Endothelial cell of umbilical vein (primary cell): Measurements from ENCODE around the gene PADI1. TPM values are rescaled to one million over a fixed set of nuclear protein-coding genes. Genes with fewer than 3 reads are reported as not detected.

Experiments used
- BruUV-seq: library from RNA; stranded (reverse); fragments of 400-500 nt; replicated peaks from 2 replicates; lab custom pipeline; 2021; lab: Mats Ljungman, UMichigan
- CTCF ChIA-PET: fragments of 300-600, 350-600 bp; sonication (Branson Sonifier 250); formaldehyde crosslinking; loops from one replicate; lab custom pipeline; 2021; ENCODE audit warnings: antibody characterized with exemption, inconsistent platforms; lab: Charles Lee
- POLR2A ChIA-PET: fragments of 300-600, 350-600 bp; sonication (Branson Sonifier 250); formaldehyde crosslinking; loops from one replicate; lab custom pipeline; 2021; ENCODE audit warnings: antibody characterized with exemption, inconsistent platforms; lab: Charles Lee
- DNase-seq: peaks from one replicate; pipeline ENCODE4 v3.0.0-alpha.2; 2011; ENCODE audit warnings: low read depth, low spot score
- FAIRE-seq: peaks from 2 replicates; lab custom pipeline; 2011; peaks lifted over from hg19 to GRCh38; lab: Jason Lieb, UNC
- H2AFZ ChIP-seq: 2 replicates; pipeline ENCODE4 v1.6.0; 2012; ENCODE audit warnings: low read depth, low read length, control low read depth, inconsistent platforms
- H3K27ac ChIP-seq: 2 replicates; pipeline ENCODE4 v1.5.1; 2011; ENCODE audit warnings: low read depth, mild to moderate bottlenecking, control low read depth, low read length, moderate library complexity; ENCODE audit not compliant: insufficient read depth
- H3K27me3 ChIP-seq, 2 experiments: 2 replicates each; pipeline versions ENCODE4 v1.6.0 to v1.6.1; 2011; ENCODE audit warnings: low read length in 2 of 2, mixed read lengths in 1 of 2; ENCODE audit not compliant: control insufficient read depth in 2 of 2, insufficient read depth in 2 of 2
- H3K36me3 ChIP-seq, 2 experiments: 2 replicates in 1 of 2; 3 replicates in 1 of 2; pipeline ENCODE4 v1.5.1; 2011; ENCODE audit warnings: low read length in 2 of 2, mild to moderate bottlenecking in 1 of 2, moderate library complexity in 1 of 2; ENCODE audit not compliant: control insufficient read depth in 2 of 2, insufficient read depth in 2 of 2; ENCODE audit errors: extremely low read depth in 1 of 2
- H3K4me1 ChIP-seq: 3 replicates; pipeline ENCODE4 v1.5.1; 2011; ENCODE audit warnings: mild to moderate bottlenecking, low read length; ENCODE audit not compliant: control insufficient read depth, insufficient read depth; ENCODE audit errors: extremely low read depth
- H3K4me2 ChIP-seq: 2 replicates; pipeline ENCODE4 v1.6.1; 2011; ENCODE audit warnings: low read length, control low read depth, mixed read lengths; ENCODE audit not compliant: insufficient read depth
- H3K4me3 ChIP-seq, 3 experiments: fragments of 200-600 bp in 1 of 3; sonication (generic), shearing (Covaris generic) in 1 of 3; replicated peaks in 1 of 3; 2 replicates each; pipeline ENCODE4 v1.5.1; 2011 to 2016; ENCODE audit warnings: control low read depth in 3 of 3, low read length in 3 of 3, mild to moderate bottlenecking in 2 of 3, inconsistent platforms in 1 of 3, low read depth in 1 of 3, moderate library complexity in 1 of 3; ENCODE audit not compliant: insufficient read depth in 1 of 3
- H3K79me2 ChIP-seq: 2 replicates; pipeline ENCODE4 v1.6.0; 2012; ENCODE audit warnings: low read length, inconsistent platforms; ENCODE audit not compliant: control insufficient read depth, insufficient read depth
- H3K9ac ChIP-seq: replicated peaks from 2 replicates; pipeline ENCODE3; 2011; ENCODE audit warnings: low read length, control low read depth; ENCODE audit not compliant: insufficient read depth; ENCODE audit errors: extremely low read depth
- H3K9me1 ChIP-seq: replicated peaks from 3 replicates; pipeline ENCODE4 v1.6.0; 2011; ENCODE audit warnings: mild to moderate bottlenecking, low read length; ENCODE audit not compliant: control insufficient read depth, insufficient read depth; ENCODE audit errors: extremely low read depth
- H3K9me3 ChIP-seq: replicated peaks from 2 replicates; pipeline ENCODE4 v1.5.1; 2012; ENCODE audit warnings: low read length, inconsistent platforms; ENCODE audit not compliant: control insufficient read depth, insufficient read depth
- H4K20me1 ChIP-seq: replicated peaks from 2 replicates; pipeline ENCODE3; 2011; ENCODE audit warnings: mild to moderate bottlenecking, low read length; ENCODE audit not compliant: control insufficient read depth, insufficient read depth; ENCODE audit errors: extremely low read depth
- EZH2 ChIP-seq: IDR thresholded peaks from 2 replicates; pipeline ENCODE4 v1.6.1; 2012; ENCODE audit warnings: borderline replicate concordance, low read depth, mild to moderate bottlenecking, moderate library complexity, low read length, inconsistent platforms; ENCODE audit not compliant: severe bottlenecking
- FOS ChIP-seq: IDR thresholded peaks from 2 replicates; pipeline ENCODE4 v1.6.1; 2011; ENCODE audit warnings: mild to moderate bottlenecking, low read length, moderate library complexity, borderline replicate concordance; ENCODE audit not compliant: insufficient read depth
- GATA2 ChIP-seq: IDR thresholded peaks from 2 replicates; pipeline ENCODE4 v1.7.0; 2011; ENCODE audit warnings: low read depth, mild to moderate bottlenecking, moderate library complexity, mixed read lengths, low read length; ENCODE audit not compliant: insufficient read length, insufficient read depth
- JUN ChIP-seq: IDR thresholded peaks from 2 replicates; pipeline ENCODE4 v1.6.1; 2011; ENCODE audit warnings: borderline replicate concordance, low read depth; ENCODE audit not compliant: insufficient read length, insufficient read depth
- MYC ChIP-seq: IDR thresholded peaks from one replicate; pipeline ENCODE4 v1.6.1; 2011; ENCODE audit warnings: mild to moderate bottlenecking, low read depth, low read length
- POLR2A ChIP-seq: IDR thresholded peaks from 2 replicates; pipeline ENCODE4 v1.6.1; 2012; ENCODE audit warnings: low read depth, mild to moderate bottlenecking, control low read depth, low read length
- POLR2AphosphoS5 ChIP-seq: IDR thresholded peaks from 2 replicates; pipeline ENCODE4 v1.6.1; 2012; ENCODE audit warnings: low read depth, mild to moderate bottlenecking, control low read depth, low read length, moderate library complexity; ENCODE audit not compliant: insufficient read depth
- dilution Hi-C: fragments of 300-500 bp; cut with MboI; formaldehyde crosslinking; loops from one replicate; pipeline ENCODE4 v1.15.0; 2019; ENCODE audit warnings: low sequenced_read_pairs; ENCODE audit not compliant: extremely low pct_ligation_motif_present
- intact Hi-C: fragments of 100-400 bp; cut with micrococcal nuclease; formaldehyde crosslinking; loops from one replicate; pipeline ENCODE4 v1.10.0; 2022
- polyA plus RNA-seq, 4 experiments: library from polyadenylated mRNA; depleted of rRNA in 3 of 4; stranded (reverse) in 3 of 4; unstranded in 1 of 4; fragments of >200 nt; gene quantifications; 2 replicates each; pipeline versions ENCODE4 v1.2.1 to v1.2.3, GENCODE V29; 2011 to 2012; ENCODE audit warnings: missing spikeins in 1 of 4
- total RNA-seq: library from RNA; stranded (reverse); gene quantifications from 2 replicates; pipeline ENCODE4 v1.2.3, GENCODE V29; 2021
- TF ChIP-seq, protein P1 (sequence below): IDR thresholded peaks from 2 replicates; pipeline ENCODE4 v1.6.1; 2011; ENCODE audit not compliant: insufficient read depth, insufficient read length
- TF ChIP-seq, protein P2 (sequence below), 2 donors: IDR thresholded peaks; 1 replicate in 1 of 2; 2 replicates in 1 of 2; pipeline ENCODE4 v1.5.1; 2011; ENCODE audit warnings: low read length in 2 of 2, mild to moderate bottlenecking in 2 of 2, moderate library complexity in 2 of 2, control low read depth in 1 of 2, inconsistent platforms in 1 of 2, low read depth in 1 of 2; ENCODE audit not compliant: insufficient read depth in 1 of 2; ENCODE audit errors: extremely low read depth in 1 of 2

The PADI1 gene
- total and polyA plus RNA-seq, 2 donors (not counting 3 experiments of a cell fraction or from before 2014, with no cell fraction given) = 0.01 TPM; not detected in 1

DNA sequence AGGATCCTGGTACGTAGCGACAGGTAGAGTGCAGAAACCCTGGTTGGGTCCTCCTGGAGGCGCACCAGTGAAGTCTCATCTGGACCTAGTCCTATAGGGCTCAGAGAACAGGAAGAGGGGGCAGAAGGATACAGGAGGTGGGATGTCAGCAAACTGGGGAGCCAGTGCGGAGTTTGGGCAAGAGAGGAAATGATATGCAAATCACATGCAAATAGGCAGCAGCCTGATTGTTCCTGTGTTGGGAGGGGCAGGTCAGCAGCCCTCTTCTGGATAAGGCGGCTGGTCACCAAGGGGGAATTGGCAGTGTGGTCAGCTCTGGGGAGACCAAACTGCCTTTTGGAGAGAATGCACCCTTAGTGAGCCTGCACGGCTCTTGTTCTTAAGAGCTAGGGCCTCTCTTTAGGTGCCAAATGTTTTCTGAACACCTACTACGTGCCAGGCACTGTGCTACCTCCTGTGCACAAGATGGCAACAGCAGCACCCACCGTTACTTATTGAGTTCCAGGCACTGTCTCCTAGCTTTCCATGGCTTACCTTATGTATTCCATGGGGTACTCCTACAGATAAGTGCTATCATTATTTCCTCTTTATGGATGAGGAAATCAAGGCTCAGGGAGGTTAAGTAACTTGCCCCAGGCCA is 25.9 kb downstream of the PADI1 start:
- no peak for FAIRE-seq
- TF ChIP-seq, protein P1, sequence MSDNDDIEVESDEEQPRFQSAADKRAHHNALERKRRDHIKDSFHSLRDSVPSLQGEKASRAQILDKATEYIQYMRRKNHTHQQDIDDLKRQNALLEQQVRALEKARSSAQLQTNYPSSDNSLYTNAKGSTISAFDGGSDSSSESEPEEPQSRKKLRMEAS = no peak
- TF ChIP-seq POLR2AphosphoS5 (no peak), FOS (no peak), EZH2 (no peak), JUN (no peak), MYC (no peak), GATA2 (no peak), POLR2A (no peak)
- TF ChIP-seq, protein P2, sequence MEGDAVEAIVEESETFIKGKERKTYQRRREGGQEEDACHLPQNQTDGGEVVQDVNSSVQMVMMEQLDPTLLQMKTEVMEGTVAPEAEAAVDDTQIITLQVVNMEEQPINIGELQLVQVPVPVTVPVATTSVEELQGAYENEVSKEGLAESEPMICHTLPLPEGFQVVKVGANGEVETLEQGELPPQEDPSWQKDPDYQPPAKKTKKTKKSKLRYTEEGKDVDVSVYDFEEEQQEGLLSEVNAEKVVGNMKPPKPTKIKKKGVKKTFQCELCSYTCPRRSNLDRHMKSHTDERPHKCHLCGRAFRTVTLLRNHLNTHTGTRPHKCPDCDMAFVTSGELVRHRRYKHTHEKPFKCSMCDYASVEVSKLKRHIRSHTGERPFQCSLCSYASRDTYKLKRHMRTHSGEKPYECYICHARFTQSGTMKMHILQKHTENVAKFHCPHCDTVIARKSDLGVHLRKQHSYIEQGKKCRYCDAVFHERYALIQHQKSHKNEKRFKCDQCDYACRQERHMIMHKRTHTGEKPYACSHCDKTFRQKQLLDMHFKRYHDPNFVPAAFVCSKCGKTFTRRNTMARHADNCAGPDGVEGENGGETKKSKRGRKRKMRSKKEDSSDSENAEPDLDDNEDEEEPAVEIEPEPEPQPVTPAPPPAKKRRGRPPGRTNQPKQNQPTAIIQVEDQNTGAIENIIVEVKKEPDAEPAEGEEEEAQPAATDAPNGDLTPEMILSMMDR (IDR thresholded peaks at IDR 0.05; ENCODE audit: extremely low read depth in 1 of 2, insufficient read depth in 1 of 2, low read depth in 1 of 2, low read length in 2 of 2) = no peak
- DNase-seq = no peak
- no peaks in the 10 kb centered on the region for H3K9me3 ChIP-seq
- no peak overlapping the region for H3K27ac ChIP-seq
- no peak overlapping the region for H3K9ac ChIP-seq
- POLR2A ChIA-PET = no interaction called here
- dilution Hi-C loops (no loop called here), intact Hi-C loops (loop anchor here (5.0 to 10.0 kb wide), 2 partner anchors 174 to 1672 kb away; partner anchors contain the start of gene ALDH4A1)
- H4K20me1 ChIP-seq = no peaks in the 10 kb centered on the region
- no peak overlapping the region for H2AFZ ChIP-seq
- H3K27me3 ChIP-seq = no peaks in the 10 kb centered on the region
- peaks cover 18% of the 10 kb centered on the region for H3K4me1 ChIP-seq
- no peak overlapping the region for H3K4me3 ChIP-seq
- no TSS peak for BruUV-seq
- H3K4me2 ChIP-seq = no peak overlapping the region
- H3K79me2 ChIP-seq = no peaks in the 10 kb centered on the region
- H3K9me1 ChIP-seq = no peaks in the 10 kb centered on the region
- CTCF ChIA-PET = interaction anchor here (1.6 kb wide), 1 partner anchor 105 kb away, joined by 3 read pairs; no protein-coding TSS in a partner anchor
- H3K36me3 ChIP-seq = no peaks in the 10 kb centered on the region
